Upper lobe of left lung (tissue), 4 donors: ENCODE measurements around the gene MYO1E.

Source experiments
- POLR2A ChIP-seq, 4 donors: fragments of 450-650 bp; IDR thresholded peaks; one replicate each; pipeline ENCODE4 v1.5.1; 2016 to 2017; ENCODE audit warnings: antibody characterized with exemption in 4 of 4, mild to moderate bottlenecking in 2 of 4
- TF ChIP-seq, protein P1 (sequence below), 6 experiments: fragments of 450-650 bp in 4 of 6; fragments of 200-600 bp in 2 of 6; sonication (generic) in 2 of 6; IDR thresholded peaks; one replicate each; pipeline ENCODE4 v1.5.1; 2016 to 2019; ENCODE audit warnings: antibody characterized with exemption in 6 of 6

DNA sequence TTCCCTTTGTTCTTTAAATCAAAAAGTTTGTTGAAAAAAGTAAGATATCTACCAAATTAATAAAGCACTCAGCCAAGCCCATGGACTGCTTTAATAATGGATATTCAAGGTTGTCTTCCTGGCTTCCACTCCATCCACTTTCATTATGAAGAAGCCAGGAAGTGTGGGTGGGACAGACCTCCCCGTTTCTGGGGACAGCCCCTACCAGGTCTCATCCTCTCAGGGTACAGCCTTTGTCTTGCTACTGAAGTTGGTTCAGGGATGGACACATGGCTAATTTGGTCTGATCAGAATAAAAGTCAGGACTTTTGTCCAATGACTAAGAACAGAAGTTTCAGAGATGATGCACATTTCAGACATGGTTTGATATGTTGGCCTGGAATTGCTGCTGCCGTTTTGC is 235.1 kb downstream of the MYO1E start:
- TF ChIP-seq POLR2A (IDR thresholded peaks at IDR 0.05) = no peak
- TF ChIP-seq, protein P1, sequence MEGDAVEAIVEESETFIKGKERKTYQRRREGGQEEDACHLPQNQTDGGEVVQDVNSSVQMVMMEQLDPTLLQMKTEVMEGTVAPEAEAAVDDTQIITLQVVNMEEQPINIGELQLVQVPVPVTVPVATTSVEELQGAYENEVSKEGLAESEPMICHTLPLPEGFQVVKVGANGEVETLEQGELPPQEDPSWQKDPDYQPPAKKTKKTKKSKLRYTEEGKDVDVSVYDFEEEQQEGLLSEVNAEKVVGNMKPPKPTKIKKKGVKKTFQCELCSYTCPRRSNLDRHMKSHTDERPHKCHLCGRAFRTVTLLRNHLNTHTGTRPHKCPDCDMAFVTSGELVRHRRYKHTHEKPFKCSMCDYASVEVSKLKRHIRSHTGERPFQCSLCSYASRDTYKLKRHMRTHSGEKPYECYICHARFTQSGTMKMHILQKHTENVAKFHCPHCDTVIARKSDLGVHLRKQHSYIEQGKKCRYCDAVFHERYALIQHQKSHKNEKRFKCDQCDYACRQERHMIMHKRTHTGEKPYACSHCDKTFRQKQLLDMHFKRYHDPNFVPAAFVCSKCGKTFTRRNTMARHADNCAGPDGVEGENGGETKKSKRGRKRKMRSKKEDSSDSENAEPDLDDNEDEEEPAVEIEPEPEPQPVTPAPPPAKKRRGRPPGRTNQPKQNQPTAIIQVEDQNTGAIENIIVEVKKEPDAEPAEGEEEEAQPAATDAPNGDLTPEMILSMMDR (IDR thresholded peaks at IDR 0.05) = no peak
